Muscle layer of duodenum (tissue), 2 donors: Measurements from ENCODE around the gene CSK.
"Not testable (repeated sequence)": the region's sequence is repeated elsewhere in the genome, so short reads cannot be mapped to it uniquely, and the experiment has no call there.

ENCODE experiments used
- H3K27ac ChIP-seq: one replicate; pipeline ENCODE4 v1.7.0; 2013; ENCODE audit warnings: mild to moderate bottlenecking, low read length
- H3K27me3 ChIP-seq: one replicate; pipeline ENCODE4 v1.7.0; 2013; ENCODE audit warnings: low read depth, mild to moderate bottlenecking, control low read depth, low read length
- H3K36me3 ChIP-seq, 2 donors: one replicate each; pipeline ENCODE4 v1.7.0; 2013; ENCODE audit warnings: low read length in 2 of 2, control low read depth in 1 of 2, mild to moderate bottlenecking in 1 of 2; ENCODE audit not compliant: insufficient read depth in 2 of 2, control insufficient read depth in 1 of 2
- H3K4me1 ChIP-seq, 2 donors: one replicate each; pipeline ENCODE4 v1.7.0; 2013; ENCODE audit warnings: low read length in 2 of 2, mild to moderate bottlenecking in 2 of 2, control low read depth in 1 of 2, moderate library complexity in 1 of 2; ENCODE audit not compliant: insufficient read depth in 2 of 2, control insufficient read depth in 1 of 2
- H3K4me3 ChIP-seq, 2 donors: one replicate each; pipeline ENCODE4 v1.7.0; 2013; ENCODE audit warnings: low read length in 2 of 2, low read depth in 1 of 2, mild to moderate bottlenecking in 1 of 2
- H3K9me3 ChIP-seq, 2 donors: one replicate each; pipeline ENCODE4 v1.7.0; 2013; ENCODE audit warnings: low read length in 2 of 2, control low read depth in 1 of 2, mild to moderate bottlenecking in 1 of 2; ENCODE audit not compliant: control insufficient read depth in 1 of 2
- donor health status: healthy.

Gene CSK

DNA sequence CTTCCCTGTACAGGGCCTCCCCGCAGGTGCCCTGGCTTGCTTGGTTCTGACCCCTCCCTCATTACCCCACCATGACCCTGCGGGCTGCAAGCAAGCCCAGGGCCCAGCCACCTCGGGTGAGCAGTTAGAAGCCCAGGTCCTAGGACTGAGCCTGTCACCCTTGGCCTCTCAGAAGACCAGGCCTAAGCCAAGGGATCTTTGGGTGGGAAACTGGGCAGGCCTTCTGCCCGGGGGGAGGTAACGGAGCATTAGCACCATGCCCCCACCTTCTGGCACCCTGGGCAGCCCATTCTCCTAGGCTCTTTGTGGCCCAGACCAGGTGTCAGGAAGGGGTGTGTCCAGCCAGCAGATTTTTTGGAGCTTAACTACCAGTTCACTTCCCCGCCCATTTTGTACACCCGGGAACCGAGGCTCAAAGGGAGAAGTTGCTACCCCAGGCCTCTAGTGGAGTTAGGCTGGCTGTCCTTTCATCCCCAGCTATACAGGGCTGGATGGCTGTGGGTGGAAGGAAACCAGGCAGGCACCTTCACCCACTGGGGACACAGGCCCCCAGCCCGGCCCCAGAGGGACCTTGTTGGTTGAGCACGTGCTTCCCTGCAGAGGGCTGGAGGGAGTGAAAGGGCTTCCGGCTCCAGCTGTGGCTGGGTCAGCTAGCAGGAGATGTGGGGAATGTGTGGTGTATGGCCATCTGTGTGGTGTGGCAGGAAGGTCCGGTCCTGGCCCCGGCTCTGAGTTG, 1.4 kb downstream of the CSK start:
- Histone ChIP-seq H3K36me3 (no peaks in the 10 kb centered on the region), H3K27ac (peak overlapping the region; percentile 81), H3K4me1 (peaks cover 35 to 65% of the 10 kb centered on the region in 2 donors), H3K4me3 (peak overlapping the region; percentile 92 to 96), H3K27me3 (no peaks in the 10 kb centered on the region), H3K9me3 (no peaks in the 10 kb centered on the region)

DNA sequence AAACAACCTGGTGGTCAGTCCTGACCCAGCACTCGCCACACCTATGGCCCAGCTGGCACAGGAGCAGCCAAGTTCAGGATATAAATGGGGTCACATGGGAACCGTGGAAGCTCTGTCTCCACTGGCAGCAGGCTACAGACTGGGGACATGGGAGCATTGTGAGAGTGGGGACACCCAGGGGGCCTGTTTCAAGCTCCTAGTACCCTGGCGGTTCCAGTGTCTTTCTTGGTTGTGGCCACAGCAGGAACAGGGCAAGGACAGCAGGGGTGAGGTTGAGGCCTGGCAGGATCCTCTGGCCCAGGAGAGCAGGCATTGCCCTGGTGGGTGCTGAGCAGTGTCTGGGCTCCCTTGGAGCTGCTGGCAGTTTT, 1.9 kb downstream of the CSK start:
- no peaks in the 10 kb centered on the region for H3K9me3 ChIP-seq
- no peaks in the 10 kb centered on the region for H3K27me3 ChIP-seq
- peak overlapping the region; percentile 81 for H3K27ac ChIP-seq
- H3K4me3 ChIP-seq = peak overlapping the region; percentile 92 to 96
- H3K4me1 ChIP-seq = peaks cover 41 to 70% of the 10 kb centered on the region in 2 donors
- H3K36me3 ChIP-seq = no peaks in the 10 kb centered on the region

DNA sequence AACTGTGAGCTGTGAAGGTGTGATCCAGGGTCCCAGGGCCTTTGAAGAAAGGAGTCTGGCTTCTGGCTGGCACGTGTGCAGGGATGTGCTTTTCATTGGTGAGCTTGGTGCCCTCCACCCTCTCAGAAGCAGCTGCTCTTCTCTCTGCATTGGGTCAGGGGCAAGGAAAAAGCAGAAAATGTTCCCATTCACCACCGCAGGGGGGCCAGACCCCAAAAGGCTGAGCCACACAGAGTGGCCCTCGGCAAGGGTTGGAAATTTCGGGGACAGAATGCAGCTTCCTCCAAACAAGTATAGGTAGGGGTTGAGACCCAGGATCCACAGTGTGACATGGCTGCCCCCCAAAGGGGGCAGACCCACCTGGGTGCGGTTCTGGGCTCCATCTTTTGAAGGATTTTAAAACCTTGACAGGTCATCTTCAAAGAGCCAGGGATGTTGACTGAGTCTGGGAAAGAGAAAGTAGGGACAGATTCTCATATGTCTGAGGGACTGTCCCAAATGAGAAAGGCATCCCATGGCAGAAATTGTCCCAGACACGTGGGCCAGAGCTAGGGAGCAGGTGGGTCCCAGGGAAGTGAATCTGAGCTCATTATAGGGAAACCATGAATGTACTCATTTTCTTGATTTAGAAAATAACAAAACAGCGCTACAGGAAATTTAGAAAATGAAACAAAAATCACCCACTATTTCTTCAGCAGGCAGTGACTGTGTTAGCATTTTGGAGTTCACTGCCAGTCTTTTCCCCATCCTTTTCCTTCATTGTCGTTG, 2.7 kb downstream of the CSK start:
- H3K9me3 ChIP-seq = no peaks in the 10 kb centered on the region
- H3K27ac ChIP-seq = peak overlapping the region; percentile 67
- H3K27me3 ChIP-seq = no peaks in the 10 kb centered on the region
- H3K4me1 ChIP-seq = peaks cover 47 to 78% of the 10 kb centered on the region in 2 donors
- H3K4me3 ChIP-seq = peak overlapping the region in 1 of 2 donors; percentile 31
- H3K36me3 ChIP-seq = no peaks in the 10 kb centered on the region

DNA sequence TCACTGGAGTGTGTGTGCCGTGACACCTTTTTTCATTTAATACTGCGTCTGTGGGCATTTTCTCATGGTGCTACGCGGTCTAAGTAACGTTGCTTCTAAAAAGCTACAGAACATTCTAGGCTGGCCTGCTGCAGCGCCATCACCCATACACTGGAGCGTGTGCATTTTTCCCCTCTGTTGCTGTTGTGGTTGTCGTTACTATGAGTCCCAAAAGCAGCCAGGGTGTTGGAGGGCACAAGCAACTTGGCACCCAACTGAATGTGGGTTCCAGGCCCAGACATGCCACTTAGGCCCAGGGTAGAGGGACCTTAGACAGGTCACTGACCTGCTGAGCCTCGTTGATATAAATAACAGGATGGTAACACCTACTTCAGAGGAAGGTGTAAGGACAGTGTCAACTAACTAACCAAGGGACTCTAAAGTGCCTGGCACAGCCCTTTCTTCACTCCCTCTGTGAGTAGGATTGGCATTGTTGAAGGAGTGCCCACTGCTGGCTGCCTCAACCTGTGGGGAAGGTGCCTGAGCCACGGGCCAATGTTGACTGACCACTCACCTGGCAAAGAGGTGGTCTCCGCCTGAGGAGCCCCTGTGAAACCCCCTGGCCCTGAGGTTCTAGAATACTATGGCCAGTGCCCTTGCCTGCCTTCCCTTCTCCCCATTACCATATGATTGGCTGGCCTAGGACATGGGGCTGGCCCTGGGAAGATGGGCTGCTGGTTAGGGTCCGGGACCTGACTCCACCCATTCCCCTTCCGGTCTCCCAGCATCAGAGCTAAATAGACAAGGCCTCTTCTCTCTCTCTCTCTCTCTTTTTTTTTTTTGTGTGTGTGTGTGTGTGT, 3.5 kb downstream of the CSK start:
- Histone ChIP-seq H3K27me3 (no peaks in the 10 kb centered on the region), H3K27ac (peak overlapping the region; percentile 67), H3K4me1 (peaks cover 55 to 86% of the 10 kb centered on the region in 2 donors), H3K36me3 (no peaks in the 10 kb centered on the region), H3K9me3 (no peaks in the 10 kb centered on the region), H3K4me3 (peak overlapping the region in 1 of 2 donors; percentile 31)

DNA sequence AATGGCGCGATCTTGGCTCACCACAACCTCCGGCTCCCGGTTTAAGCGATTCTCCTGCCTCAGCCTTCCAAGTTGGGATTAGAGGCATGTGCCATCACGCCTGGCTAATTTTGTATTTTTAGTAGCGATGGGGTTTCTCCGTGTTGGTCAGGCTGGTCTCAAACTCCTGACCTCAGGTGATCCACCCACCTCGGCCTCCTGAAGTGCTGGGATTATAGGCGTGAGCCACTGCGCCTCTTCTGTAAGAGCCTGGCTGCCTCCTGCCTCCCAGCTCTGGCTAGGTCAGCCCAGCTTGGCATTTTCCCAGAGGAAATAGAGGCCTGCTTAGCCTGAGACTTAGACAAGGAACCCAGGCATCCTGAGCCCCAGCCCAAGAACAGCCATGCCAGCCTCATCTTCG, 4.2 kb downstream of the CSK start:
- not testable (repeated sequence) for H3K9me3 ChIP-seq, H3K27me3 ChIP-seq, H3K4me3 ChIP-seq, H3K36me3 ChIP-seq
- Histone ChIP-seq H3K4me1 (peaks cover 59 to 87% of the 10 kb centered on the region in 2 donors), H3K27ac (peak overlapping the region; percentile 61)

DNA sequence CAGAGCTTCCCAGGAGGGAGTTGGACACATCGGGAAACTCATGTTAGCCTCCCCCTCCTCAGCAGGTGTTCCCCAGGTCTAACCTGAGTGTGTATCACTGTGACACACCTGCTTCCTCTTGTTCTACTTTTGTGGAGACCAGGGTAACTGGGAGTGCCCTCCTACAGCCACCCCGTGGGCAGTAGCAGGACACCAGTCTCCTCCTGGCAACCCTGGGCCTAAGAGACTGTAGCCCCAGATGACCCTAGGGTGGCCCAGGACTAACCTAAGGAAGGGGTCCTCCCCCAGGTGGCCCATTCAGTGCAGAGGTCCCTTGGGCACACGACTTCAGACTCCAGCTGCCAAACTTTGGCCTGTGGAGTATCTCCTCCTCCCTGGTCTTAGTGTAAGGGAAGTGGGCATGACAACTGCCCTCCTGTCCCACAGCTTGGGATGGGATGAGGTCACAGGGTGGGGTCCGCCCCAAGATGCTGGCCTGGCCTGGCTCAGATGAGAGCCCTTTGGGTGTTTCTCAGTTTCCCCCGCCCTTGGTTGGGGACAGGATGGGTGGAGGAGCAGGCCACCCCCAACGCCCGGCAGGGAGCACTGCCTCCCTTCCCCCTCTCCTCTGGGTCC, 4.8 kb downstream of the CSK start:
- Histone ChIP-seq H3K27me3 (no peaks in the 10 kb centered on the region), H3K27ac (peak overlapping the region; percentile 61), H3K4me1 (peaks cover 59 to 86% of the 10 kb centered on the region in 2 donors), H3K9me3 (no peaks in the 10 kb centered on the region), H3K36me3 (no peaks in the 10 kb centered on the region), H3K4me3 (no peak overlapping the region)

DNA sequence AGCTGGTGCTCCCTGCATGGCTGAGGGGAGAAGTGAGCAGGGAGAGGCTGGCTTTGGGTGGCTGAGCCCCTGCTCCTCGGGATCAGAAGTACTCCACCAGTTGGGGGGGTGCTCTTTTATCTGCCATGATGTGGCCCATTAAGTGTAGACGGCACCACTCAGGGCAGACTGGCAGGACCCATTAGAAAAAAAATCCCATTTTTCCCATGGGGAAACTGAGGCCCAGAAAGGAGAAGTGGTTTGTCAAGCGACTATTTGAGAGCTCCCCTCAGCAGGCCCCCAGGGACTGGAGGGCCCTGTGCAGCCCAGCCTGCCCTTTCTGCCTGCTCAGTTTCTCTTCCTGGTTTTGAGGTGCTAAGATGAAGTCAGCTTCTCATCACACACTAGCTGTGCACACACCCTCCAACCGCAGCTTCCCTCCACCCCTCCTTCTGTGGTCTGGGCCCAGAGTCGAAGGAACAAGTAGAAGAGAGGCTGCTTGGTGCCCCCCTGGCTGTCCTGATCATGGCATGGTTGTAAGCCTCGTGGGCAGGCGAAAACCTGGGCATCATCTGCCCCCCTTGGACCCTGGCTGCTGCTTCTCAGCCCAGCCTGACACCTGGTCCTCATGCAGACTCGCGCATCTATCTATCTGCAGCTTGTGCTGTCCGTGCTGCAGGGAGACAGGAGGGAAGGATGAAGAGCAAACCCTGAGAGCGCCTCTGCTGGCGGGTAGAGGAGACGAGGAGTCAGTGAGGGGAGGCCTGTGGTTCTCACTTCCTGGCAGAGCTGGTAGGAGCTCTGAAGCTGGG, 5.6 kb downstream of the CSK start:
- peak overlapping the region; percentile 9 to 34 for H3K4me3 ChIP-seq
- H3K4me1 ChIP-seq = peaks cover 63 to 92% of the 10 kb centered on the region in 2 donors
- no peaks in the 10 kb centered on the region for H3K36me3 ChIP-seq
- peak overlapping the region; percentile 73 for H3K27ac ChIP-seq
- no peaks in the 10 kb centered on the region for H3K9me3 ChIP-seq
- H3K27me3 ChIP-seq = no peaks in the 10 kb centered on the region

DNA sequence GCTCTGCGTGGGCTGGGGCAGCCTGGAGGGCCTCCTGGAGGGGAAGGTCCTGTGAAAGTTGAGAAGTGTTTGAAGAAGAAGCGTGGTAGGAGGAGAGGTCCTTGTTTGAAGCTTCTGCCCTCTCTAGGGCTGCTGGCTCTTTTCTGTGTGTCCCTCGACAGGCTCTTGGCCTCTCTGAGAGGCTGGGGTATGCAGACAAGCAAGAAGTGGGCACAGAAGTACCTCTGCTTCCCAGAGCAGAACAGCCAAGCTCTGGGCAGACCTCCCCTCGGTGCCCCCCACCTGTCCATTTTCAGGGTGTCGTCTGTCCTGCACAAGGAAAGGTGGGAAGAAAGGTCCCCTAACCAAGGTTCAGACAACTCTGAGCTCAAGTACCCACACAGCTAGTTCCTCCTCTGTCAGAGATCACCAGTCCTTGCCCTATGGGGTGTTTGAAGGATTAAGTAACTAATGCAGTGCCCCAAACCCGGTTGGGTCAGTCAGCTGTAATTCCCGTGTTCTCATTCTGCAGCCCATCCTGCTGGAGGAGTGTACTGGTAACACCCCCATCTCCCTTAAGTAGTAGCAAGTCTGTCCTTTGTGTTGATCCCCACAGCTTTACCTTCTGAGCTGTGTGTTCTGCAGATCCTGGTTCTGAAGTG, 6.3 kb downstream of the CSK start:
- Histone ChIP-seq H3K27ac (peak overlapping the region; percentile 73), H3K9me3 (no peaks in the 10 kb centered on the region), H3K4me1 (peaks cover 63 to 95% of the 10 kb centered on the region in 2 donors), H3K27me3 (no peaks in the 10 kb centered on the region), H3K36me3 (no peaks in the 10 kb centered on the region), H3K4me3 (peak overlapping the region; percentile 9 to 34)

DNA sequence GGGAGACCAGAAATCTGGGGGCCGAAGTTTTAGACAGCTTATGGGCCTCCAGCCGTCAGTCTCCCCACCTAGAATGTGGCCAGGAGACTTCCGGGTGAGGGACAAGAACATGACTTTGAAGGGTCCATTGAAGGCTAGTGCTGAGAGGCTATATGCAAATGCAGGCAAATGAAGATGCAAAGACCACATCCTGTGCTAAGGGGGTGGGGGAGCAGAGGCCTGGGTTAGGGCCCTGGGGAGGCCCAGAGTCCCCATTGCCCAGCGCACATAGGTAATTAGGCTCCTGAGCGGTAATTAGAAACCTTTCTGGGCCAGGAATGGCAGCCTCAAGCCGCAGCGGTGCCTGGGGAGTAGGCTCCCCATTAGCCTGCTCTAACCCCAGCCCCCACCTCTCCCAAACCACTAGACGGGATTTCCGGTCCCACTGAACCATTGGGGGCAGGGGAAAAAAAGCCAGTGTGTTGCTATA, 6.8 kb downstream of the CSK start:
- H3K36me3 ChIP-seq = no peaks in the 10 kb centered on the region
- peak overlapping the region; percentile 9 to 32 for H3K4me3 ChIP-seq
- H3K4me1 ChIP-seq = peaks cover 63 to 94% of the 10 kb centered on the region in 2 donors
- peak overlapping the region; percentile 73 for H3K27ac ChIP-seq
- H3K9me3 ChIP-seq = no peaks in the 10 kb centered on the region
- no peaks in the 10 kb centered on the region for H3K27me3 ChIP-seq

DNA sequence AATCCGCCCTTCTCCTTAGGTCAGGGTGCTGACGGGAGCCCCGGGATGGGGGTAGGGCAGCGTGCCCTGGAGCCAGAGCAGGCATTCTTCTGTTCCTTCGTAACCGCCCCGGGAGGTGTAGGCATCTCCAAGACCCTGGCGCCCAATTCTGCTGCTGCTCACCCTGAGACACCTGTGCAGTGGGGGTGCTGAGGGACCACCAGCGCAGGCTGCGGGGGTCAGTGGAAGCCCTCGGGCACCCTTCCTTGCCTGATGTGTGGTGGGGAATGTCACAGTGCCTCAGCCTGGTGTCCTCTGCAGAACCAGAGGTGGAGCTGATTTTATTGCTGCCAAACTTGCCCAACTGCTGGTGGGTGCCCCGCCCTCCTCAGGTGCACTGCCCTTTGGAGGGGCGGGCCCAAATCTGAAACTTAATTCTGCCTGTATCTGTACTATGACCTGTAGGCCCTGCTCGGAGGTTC, 7.3 kb downstream of the CSK start:
- H3K36me3 ChIP-seq = no peaks in the 10 kb centered on the region
- peaks cover 63 to 89% of the 10 kb centered on the region in 2 donors for H3K4me1 ChIP-seq
- H3K9me3 ChIP-seq = no peaks in the 10 kb centered on the region
- H3K27ac ChIP-seq = peak overlapping the region; percentile 83
- no peaks in the 10 kb centered on the region for H3K27me3 ChIP-seq
- H3K4me3 ChIP-seq = peak overlapping the region in 1 of 2 donors; percentile 32
